Psoas muscle (tissue), 8 donors: ENCODE data around the gene ADPRH. TPM values are rescaled to one million over a fixed set of nuclear protein-coding genes. Genes with fewer than 3 reads are reported as not detected.
"Not testable (repeated sequence)": the region's sequence is repeated elsewhere in the genome, so short reads cannot be mapped to it uniquely, and the experiment has no call there.

Source experiments
- ATAC-seq, 4 donors: fragments of 200-7000 bp; cut with Tn5 transposase; one replicate each; pipeline ENCODE4 v1.9.1; 2020; ENCODE audit warnings: moderate library complexity in 3 of 4, mild to moderate bottlenecking in 2 of 4
- DNase-seq, 2 donors: peaks; one replicate each; pipeline ENCODE4 v3.0.0-alpha.2; 2020
- H3K27ac ChIP-seq: fragments of 200-600 bp; one replicate; pipeline ENCODE4 v1.8.0; 2022
- H3K27me3 ChIP-seq, 3 donors: fragments of 200-600 bp in 1 of 3; one replicate each; pipeline versions ENCODE4 v1.6.1 to v1.8.0; 2013 to 2022; ENCODE audit warnings: low read length in 2 of 3, mild to moderate bottlenecking in 2 of 3, moderate library complexity in 1 of 3; ENCODE audit not compliant: insufficient read depth in 3 of 3
- H3K36me3 ChIP-seq, 2 donors: fragments of 200-600 bp in 1 of 2; one replicate each; pipeline versions ENCODE4 v1.6.1 to v1.8.0; 2013 to 2022; ENCODE audit warnings: low read depth in 1 of 2, mild to moderate bottlenecking in 1 of 2, moderate library complexity in 1 of 2; ENCODE audit not compliant: insufficient read depth in 1 of 2
- H3K4me1 ChIP-seq: fragments of 200-600 bp; one replicate; pipeline ENCODE4 v1.8.0; 2022
- H3K4me3 ChIP-seq: fragments of 200-600 bp; one replicate; pipeline ENCODE4 v1.8.0; 2022; ENCODE audit warnings: mild to moderate bottlenecking
- H3K9me3 ChIP-seq: fragments of 200-600 bp; one replicate; pipeline ENCODE4 v1.8.0; 2022
- CTCF ChIP-seq: fragments of 200-600 bp; IDR thresholded peaks from one replicate; pipeline ENCODE4 v1.8.0; 2022; ENCODE audit warnings: antibody characterized with exemption
- WGBS, 3 donors: extraction: QIAGEN DNeasy Blood & Tissue Kit; methylation state at CpG; one replicate each; pipeline versions ENCODE4 v1.1.6 to v1.1.7; 2013; 5-methylcytosine and 5-hydroxymethylcytosine counted together
- intact Hi-C, 2 donors: fragments of 100-400 bp; cut with DNase I; formaldehyde crosslinking; loops; one replicate each; pipeline versions ENCODE4 v1.11.0 to v1.14.2; 2022
- polyA plus RNA-seq, 3 donors: library from polyadenylated mRNA; stranded (reverse); fragments of 200-250 nt; gene quantifications; one replicate each; pipeline ENCODE4 v1.2.3, GENCODE V29; 2013
- total RNA-seq, 4 donors: library from RNA; stranded (reverse); fragmentation: NEBNext Ultra II Directional in 2 of 4; extraction: Animal tissue kit (Norgen Biotek cat#: 25700) in 2 of 4; gene quantifications; one replicate each; pipeline versions ENCODE4 v1.2.1 to v1.2.4, GENCODE V29; 2021 to 2023
- donor health status: healthy with polysubstance abuse.
- donor health status: DM: no; HTN: no; CAD: no; lungs with moderate emphysema.
- donor health status: Bipolar disorder and iron deficiency.
- donor health status: healthy.
- donor health status: DM: yes; HTN: yes; CAD: no.
- donor health status: DM: no; HTN: no; CAD: no.
- donor health status: DM: no; HTN: no; CAD: no.
- donor health status: DM: yes; HTN: yes; CAD: no.

Gene ADPRH
- total and polyA plus RNA-seq, 7 donors, result 5.2 to 16.9 (median 14.7) TPM

- Histone ChIP-seq H3K9me3 (no peaks in the 10 kb centered on the region), H3K4me3 (no peak overlapping the region), H3K36me3 (no peaks in the 10 kb centered on the region), H3K4me1 (no peaks in the 10 kb centered on the region), H3K27me3 (no peaks in the 10 kb centered on the region), H3K27ac (no peak overlapping the region)
- peak; percentile 12 for TF ChIP-seq CTCF
- ATAC-seq, result no peak
- intact Hi-C loops, result no loop called here
- 77 to 92% (median 87%) methylated on average over 7 of the region's 7 CpGs for WGBS, 3 donors
- DNase-seq, result no peak
Observed at GRCh38 chr3:119543147-119543546, 36.1 kb upstream of the ADPRH start.

- DNase-seq (no peak), ATAC-seq (no peak)
- no peak overlapping the region for H3K4me3 ChIP-seq
- WGBS, 3 donors, result 76 to 90% (median 79%) methylated on average over 1 of the region's 1 CpG
- intact Hi-C loops, result no loop called here
- H3K27ac ChIP-seq, result no peak overlapping the region
- no peaks in the 10 kb centered on the region for H3K9me3 ChIP-seq
- H3K4me1 ChIP-seq, result no peaks in the 10 kb centered on the region
- H3K27me3 ChIP-seq, result no peaks in the 10 kb centered on the region
- no peaks in the 10 kb centered on the region for H3K36me3 ChIP-seq
- no peak for TF ChIP-seq CTCF
Observed at GRCh38 chr3:119547227-119547626, 32.1 kb upstream of the ADPRH start.

- H3K36me3 ChIP-seq, result no peaks in the 10 kb centered on the region
- intact Hi-C loops, result no loop called here
- no peak for TF ChIP-seq CTCF
- H3K27me3 ChIP-seq, result no peaks in the 10 kb centered on the region
- no peak for DNase-seq
- no peaks in the 10 kb centered on the region for H3K9me3 ChIP-seq
- H3K4me1 ChIP-seq, result no peaks in the 10 kb centered on the region
- ATAC-seq, result no peak
- WGBS, 3 donors, result 56 to 77% (median 60%) methylated on average over 3 of the region's 3 CpGs
- H3K4me3 ChIP-seq, result no peak overlapping the region
- no peak overlapping the region for H3K27ac ChIP-seq
Observed at GRCh38 chr3:119548341-119548740, 31.0 kb upstream of the ADPRH start.

- Histone ChIP-seq H3K27me3 (no peaks in the 10 kb centered on the region), H3K36me3 (no peaks in the 10 kb centered on the region), H3K9me3 (no peaks in the 10 kb centered on the region), H3K27ac (no peak overlapping the region), H3K4me1 (no peaks in the 10 kb centered on the region), H3K4me3 (no peak overlapping the region)
- no peak for TF ChIP-seq CTCF
- WGBS, 3 donors, result 86 to 94% (median 92%) methylated on average over 9 of the region's 9 CpGs
- ATAC-seq, result peak in 2 of 4 donors; percentile 59 to 74
- intact Hi-C loops, result no loop called here
- no peak for DNase-seq
Observed at GRCh38 chr3:119550192-119550910, 28.9 kb upstream of the ADPRH start.

- H3K27me3 ChIP-seq, result no peaks in the 10 kb centered on the region
- DNase-seq (no peak), ATAC-seq (no peak)
- no peaks in the 10 kb centered on the region for H3K9me3 ChIP-seq
- intact Hi-C loops, result no loop called here
- no peaks in the 10 kb centered on the region for H3K4me1 ChIP-seq
- H3K4me3 ChIP-seq, result no peak overlapping the region
- no peaks in the 10 kb centered on the region for H3K36me3 ChIP-seq
- TF ChIP-seq CTCF, result no peak
- H3K27ac ChIP-seq, result no peak overlapping the region
- WGBS, 3 donors, result 85 to 92% (median 89%) methylated on average over 5 of the region's 5 CpGs
Observed at GRCh38 chr3:119551598-119551997, 27.7 kb upstream of the ADPRH start.

GRCh38 chr3:119552928-119553327 is 26.4 kb upstream of the ADPRH start:
- ATAC-seq, H3K4me3 ChIP-seq, H3K9me3 ChIP-seq, H3K27me3 ChIP-seq, H3K36me3 ChIP-seq, H3K27ac ChIP-seq, H3K4me1 ChIP-seq, DNase-seq, intact Hi-C loops: not testable (repeated sequence)
- 93 to 97% (median 94%) methylated on average over 6 of the region's 6 CpGs for WGBS, 3 donors
